NCI-H1048 (cell line): Measurements from ENCODE around the gene CADM2.
"Not testable (repeated sequence)": the region's sequence is repeated elsewhere in the genome, so short reads cannot be mapped to it uniquely, and the experiment has no call there.

ENCODE experiments used
- DNase-seq: peaks from one replicate; lab custom pipeline; 2025; lab: John Stamatoyannopoulos, UW

Gene CADM2

DNA sequence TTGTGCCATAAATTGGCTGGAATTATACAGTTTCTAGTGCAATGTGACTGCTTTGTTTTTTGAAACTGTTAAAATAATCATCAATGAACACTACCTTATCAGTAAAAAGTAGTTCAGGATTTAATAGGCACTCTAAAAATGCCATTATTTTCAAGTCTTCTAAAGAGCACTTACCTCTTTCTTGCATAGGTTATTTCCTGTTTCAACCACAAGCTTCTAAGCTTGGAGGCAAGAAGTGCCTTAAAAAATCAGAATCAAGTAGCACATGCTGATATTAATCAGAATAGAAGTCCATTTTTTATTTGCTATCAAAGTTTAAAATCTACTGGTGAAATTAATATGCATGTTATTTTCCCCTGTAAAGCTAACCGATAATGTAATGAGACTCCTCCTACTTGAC lies 991.6 kb downstream of the CADM2 start:
- no peak for DNase-seq

DNA sequence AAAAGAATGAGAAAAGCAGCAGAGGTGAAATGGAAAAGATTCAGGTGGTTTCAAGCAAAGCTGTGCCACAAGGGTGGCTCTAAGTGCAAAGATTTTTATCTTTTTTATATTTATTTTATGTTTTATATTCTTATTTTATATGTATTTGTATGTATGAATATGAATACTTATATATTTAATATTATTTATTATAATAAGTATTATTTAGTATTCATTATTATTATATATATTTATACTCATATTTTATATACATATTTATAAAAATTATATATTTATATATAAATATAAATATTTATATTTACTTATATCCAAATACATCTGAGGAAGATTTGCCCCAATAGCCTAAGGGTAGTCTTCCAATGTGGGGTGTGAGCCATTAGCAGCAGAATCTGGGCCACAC lies 1002.0 kb downstream of the CADM2 start:
- no peak for DNase-seq

DNA sequence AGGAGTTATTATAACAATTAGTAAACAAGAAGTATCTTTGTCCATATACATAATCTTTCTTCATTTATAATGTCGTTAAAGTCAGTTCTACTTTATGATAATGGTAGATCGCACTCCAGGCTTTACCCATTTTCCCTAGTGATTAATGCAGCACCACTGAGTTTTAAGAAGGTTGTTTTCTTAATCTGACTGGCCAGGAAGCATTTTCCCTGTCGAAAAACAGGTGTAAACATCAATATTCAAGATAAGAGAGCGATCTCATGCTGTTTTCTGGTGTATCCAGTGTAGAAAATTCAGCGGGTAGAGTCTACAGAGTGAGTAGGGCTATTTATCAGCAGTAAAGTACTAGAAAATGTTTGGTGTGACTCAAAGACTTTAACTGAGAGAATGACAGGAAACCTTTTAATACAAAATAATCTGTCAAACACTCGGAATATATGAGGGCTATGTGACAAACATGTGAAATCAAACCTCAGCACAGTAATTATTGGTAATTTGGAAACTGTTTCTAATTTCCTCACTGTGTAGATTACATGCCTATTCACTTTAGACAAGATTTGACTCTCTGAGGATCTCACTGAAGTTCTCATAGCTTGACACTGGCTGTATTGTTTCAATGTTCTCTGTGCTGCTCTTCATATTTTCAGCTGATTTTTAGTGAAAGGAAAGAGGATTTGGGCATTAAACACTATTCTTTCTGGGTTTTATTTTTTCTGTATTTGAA lies 1019.0 kb downstream of the CADM2 start:
- no peak for DNase-seq

DNA sequence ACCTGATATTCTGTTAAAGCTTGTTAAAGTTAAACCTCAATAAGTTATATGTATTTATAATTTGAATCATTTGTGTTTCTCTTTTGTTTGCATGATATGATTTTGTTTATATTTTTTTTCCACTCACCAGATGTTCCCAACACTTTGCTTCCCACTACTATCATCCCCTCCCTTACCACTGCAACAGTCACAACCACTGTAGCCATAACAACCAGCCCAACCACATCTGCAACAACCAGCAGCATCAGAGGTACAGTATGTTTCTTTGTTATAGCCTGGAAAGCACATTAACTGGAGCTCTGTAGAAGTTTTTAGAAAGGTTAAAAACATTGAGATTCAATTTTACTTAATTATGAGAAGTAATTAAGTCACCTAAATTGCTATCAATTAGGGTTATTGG lies 1020.2 kb downstream of the CADM2 start:
- no peak for DNase-seq

DNA sequence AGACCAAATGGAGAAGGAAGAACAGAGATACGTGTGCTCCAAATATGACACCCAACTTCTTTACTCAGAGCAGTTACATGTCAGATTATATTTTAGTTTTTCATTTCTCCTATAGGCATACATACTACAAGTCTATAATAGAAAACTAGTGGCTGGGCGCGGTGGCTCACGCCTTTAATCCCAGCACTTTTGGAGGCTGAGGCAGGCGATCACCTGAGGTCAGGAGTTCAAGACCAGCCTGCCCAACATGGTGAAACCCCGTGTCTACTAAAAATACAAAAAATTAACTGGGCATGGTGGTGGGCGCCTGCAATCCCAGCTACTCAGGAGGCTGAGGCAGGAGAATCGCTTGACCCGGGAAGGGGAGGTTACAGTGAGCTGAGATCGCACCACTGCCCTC lies 1030.8 kb downstream of the CADM2 start:
- not testable (repeated sequence) for DNase-seq

DNA sequence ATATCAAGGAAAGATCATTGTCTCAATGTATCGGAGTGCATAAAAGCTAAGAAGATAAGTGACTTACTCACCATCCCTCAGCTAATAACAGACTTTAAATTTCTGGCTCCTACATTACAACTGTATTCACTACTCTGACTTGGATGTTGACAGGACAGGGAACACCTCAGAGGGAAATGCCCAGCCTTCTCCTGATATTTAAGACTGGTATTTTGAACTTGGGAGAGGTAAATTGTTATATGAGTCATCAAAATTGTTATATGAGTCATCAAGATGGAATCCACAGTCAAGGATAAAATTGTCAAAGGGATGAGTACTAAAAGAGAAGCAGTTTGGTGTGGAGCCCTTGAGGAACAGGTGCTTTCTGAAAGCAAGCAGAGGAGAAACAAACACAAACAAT lies 1070.8 kb downstream of the CADM2 start:
- DNase-seq: no peak

DNA sequence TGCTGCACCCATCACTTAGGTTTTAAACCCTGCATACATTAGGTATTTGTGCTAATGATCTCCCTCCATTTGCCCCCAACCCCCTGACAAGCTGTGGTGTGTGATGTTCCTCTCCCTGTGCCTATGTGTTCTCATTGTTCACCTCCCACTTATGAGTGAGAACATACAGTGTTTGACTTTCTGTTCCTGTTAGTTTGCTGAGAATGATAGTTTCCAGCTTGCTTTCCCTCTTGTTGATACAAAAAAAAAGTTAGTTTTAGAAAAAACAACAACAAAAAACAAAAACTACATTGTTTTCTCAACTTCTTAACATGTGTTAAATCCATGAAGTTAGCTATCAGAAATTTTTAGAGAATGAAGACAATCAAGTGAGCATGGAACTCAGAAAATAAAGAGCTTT lies 1079.1 kb downstream of the CADM2 start:
- no peak for DNase-seq

DNA sequence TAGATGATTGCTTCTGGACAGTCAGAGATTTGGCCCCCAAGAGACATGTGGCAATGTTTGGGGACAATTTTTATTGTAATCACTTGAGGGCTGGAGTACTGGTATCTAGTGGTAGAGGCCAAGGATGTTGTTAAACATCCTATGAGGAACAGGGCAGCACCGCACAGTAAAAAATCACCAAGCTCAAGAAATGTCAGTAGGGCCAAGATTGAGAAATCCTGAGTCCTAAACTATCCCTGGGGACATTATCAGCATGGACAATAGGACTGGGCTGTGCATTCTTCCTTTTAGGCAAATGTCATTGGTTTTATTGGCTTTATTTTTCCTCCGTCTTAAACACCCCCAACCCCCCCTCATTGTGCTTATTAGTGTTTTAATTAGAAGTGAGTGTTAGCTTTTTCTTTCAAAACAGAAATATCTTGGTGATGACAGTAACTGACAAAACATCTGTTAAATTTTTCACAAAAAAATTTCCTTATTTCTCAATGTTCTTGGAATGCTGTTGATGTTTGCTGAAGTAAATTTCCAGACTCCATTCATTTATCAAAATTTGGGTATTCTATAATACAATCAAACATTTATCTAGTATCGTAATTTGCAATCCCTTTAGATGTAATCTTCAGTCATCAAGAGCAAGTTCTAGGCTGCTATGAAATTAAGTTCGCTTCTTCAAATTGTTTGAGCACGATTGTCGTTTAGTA lies 1087.8 kb downstream of the CADM2 start:
- DNase-seq: no peak

DNA sequence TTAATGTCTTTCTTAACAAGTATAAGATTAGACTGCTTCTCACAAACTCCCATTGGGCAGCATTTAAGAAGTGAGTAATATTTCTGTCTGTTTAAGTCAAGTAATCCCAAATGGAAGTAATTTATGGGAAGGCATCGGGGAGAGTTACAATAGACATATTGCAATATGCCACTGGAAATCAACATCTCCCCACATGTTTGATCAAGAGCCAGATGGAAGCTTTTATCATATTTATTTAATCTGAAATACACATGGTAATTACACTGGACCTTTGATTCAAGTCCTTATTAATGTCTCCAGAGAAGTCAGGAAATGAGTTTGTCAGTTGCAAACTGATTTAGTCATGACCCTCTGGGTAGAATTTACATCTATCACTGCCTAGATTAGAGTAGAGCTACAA lies 1088.4 kb downstream of the CADM2 start:
- DNase-seq: no peak

DNA sequence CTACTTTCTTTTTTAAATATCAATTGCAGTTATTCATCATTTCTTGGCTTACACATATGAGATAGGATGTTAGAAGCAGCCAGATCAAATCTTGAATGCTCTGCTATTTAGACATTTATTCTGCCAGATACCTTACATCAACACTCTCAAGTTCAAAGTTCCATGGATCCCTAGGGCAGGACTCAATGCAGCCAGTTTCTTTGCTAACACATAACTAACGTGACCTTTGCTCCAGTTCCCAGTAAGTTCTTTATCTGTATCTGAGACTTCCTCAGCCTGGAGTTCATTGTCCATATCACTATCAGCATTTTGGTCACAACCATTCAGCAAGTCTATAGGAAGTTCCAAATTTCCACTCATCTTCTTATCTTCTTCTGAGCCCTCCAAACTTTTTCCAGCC lies 1092.3 kb downstream of the CADM2 start:
- DNase-seq: no peak

DNA sequence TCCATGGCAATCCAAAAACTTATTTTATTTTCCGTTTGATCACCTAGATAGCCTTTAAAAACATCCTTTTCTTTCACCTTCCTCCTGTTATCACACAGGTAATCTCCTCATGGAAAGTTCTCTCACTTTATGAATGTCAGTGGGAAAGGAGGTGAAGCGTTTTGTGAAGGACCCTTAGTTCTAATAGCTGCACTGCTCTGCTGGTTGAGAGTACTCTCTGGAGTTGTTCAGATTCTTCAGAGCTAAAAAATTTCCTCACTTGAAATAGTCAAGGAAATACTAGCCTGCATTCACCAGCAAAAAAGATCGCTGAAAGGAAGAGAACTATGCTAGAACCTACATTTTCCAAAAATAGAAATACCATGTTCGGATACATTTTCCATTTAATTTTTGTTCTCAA lies 1097.2 kb downstream of the CADM2 start:
- no peak for DNase-seq

DNA sequence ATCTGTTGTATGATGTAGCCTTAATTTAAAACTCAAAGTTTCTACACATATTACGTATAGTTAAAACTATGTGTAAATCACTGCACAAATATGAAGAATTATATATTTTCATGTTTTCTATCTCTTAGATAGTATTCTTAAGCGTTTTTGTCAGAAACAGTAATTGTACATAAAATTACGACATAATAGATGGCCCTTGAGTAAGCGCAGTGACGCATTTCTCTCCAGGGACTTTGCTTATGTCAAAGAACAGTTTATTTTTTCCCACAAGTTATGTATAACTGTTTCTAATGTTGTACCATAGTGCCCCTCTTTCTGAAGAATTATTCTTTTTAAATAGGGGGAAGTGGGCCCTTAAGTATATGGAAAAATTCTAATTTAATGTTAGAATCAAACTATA lies 1098.2 kb downstream of the CADM2 start:
- no peak for DNase-seq

DNA sequence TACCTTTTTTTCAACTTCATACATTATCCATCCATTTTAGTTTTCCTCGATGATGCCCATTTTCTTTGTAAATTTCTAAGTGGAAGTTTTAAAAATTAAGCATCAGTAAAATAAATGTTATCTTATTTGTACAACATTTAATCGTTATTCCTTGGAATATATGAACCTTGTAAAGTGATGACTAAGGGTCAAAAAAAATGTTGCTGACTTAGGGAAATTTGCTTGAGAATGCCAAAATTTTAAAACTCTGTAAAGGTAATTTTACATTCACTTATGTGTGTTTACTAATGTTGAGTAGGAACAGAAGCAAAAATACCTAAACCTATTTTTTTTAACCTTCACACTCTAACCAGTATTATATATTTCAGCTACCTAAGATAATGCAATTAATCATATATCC lies 1115.0 kb downstream of the CADM2 start:
- no peak for DNase-seq

DNA sequence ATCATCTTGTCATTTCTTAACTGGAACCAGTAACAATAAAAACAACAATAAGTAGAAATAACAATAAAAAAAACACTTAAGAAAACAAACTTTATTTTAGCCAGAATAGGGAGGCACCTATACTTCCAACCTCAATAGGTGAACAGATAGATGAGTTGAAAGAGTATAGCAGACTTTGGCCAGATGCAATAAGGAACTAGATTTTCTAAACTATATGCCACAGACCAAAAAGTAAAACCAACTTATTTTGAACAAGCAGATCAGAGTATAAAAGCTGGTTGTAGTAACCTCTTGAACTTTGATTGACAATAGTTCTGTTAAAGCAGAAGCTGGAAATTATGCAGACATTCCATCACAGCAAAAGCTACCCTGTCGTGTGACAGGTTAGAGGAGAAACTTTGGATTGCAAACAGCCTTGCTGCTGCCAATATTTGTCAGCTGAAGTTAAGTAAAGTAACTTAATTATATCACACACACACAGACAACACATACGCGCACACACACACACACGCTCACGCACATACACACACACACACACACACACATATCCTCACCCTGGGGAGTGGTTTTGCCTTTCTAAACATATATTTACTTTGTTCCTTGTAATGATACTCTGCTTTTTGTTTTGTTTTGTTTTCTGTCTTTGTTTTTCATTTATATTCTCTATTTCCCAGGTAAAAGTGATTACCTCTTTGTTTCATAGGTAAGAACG lies 1128.5 kb downstream of the CADM2 start:
- DNase-seq: no peak

DNA sequence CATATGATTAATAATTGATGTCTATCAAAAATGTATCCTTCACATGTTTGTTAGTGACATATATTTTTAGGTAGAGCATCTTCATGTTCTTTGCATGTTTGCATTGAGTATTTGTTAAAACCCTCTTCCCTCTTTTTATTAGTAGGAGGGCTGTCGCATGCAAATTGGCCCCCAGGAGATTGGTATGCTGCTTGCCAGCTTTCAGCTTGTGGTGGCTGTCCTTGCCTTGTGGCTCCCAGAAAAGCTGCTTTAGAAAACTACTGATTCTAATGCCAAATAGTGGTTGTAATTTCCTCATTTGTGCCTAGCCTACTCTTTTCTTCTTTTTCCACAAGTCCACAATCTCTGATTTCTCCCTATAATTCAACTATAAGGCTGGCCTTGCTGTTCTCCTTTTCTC lies 1145.4 kb downstream of the CADM2 start:
- DNase-seq: no peak

DNA sequence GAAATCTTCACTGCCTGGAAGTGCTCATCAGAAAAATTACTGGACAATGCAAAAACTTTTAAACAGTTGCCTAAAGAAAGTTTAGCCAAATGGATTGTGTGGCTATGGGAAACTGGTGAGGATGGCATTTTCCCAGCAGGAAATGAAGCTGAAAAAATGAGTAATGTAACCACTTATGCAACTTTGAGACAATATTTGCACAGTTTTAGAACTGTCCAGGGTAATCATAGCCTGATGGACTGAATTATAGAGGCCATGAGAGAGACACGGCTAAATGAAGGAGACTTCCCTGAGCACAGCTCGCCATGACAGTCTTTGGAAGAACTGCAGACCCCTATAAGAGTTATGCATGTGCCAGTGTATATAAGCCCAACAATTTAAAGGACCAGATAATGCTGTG lies 1150.6 kb downstream of the CADM2 start:
- no peak for DNase-seq
